ENCODE results near the gene CEP128.

Gene CEP128

GRCh38 chr14:80768646-80769045 is 172.9 kb downstream of the CEP128 start:
- DNase-seq, result no peak

- no peak for DNase-seq
These were observed 176.5 kb downstream of the CEP128 start for GRCh38 chr14:80764921-80765507.

GRCh38 chr14:80764496-80764895 is 177.0 kb downstream of the CEP128 start:
- no peak for DNase-seq

- DNase-seq, result no peak
These were observed 178.8 kb downstream of the CEP128 start for GRCh38 chr14:80762641-80763228.

GRCh38 chr14:80754696-80755095 is 186.8 kb downstream of the CEP128 start:
- no peak for DNase-seq

GRCh38 chr14:80751285-80751684 is 190.3 kb downstream of the CEP128 start:
- DNase-seq, result no peak

- DNase-seq, result no peak
These were observed 215.3 kb downstream of the CEP128 start for GRCh38 chr14:80726211-80726610.

- no peak for DNase-seq
These were observed 222.6 kb downstream of the CEP128 start for GRCh38 chr14:80718940-80719339.

GRCh38 chr14:80714474-80714873 is 227.1 kb downstream of the CEP128 start:
- no peak for DNase-seq

- DNase-seq, result no peak
These were observed 228.3 kb downstream of the CEP128 start for GRCh38 chr14:80713076-80713850.

GRCh38 chr14:80705241-80705980 is 236.1 kb downstream of the CEP128 start:
- DNase-seq, result no peak

GRCh38 chr14:80700601-80701000 is 240.9 kb downstream of the CEP128 start:
- DNase-seq, result no peak

GRCh38 chr14:80699861-80700260 is 241.7 kb downstream of the CEP128 start:
- no peak for DNase-seq

GRCh38 chr14:80698974-80699373 is 242.6 kb downstream of the CEP128 start:
- DNase-seq, result no peak

- no peak for DNase-seq
These were observed 245.7 kb downstream of the CEP128 start for GRCh38 chr14:80695869-80696268.

- no peak for DNase-seq
These were observed 248.6 kb downstream of the CEP128 start for GRCh38 chr14:80692903-80693302.

- DNase-seq, result no peak
These were observed 259.9 kb downstream of the CEP128 start for GRCh38 chr14:80681651-80682050.

- DNase-seq, result no peak
These were observed 262.3 kb downstream of the CEP128 start for GRCh38 chr14:80679273-80679672.

- DNase-seq, result no peak
These were observed 263.1 kb downstream of the CEP128 start for GRCh38 chr14:80678436-80678835.

GRCh38 chr14:80669426-80669825 is 272.1 kb downstream of the CEP128 start:
- DNase-seq, result no peak

- DNase-seq, result no peak
These were observed 277.0 kb downstream of the CEP128 start for GRCh38 chr14:80664576-80664975.

- no peak for DNase-seq
These were observed 278.0 kb downstream of the CEP128 start for GRCh38 chr14:80663541-80663940.

GRCh38 chr14:80659783-80660182 is 281.8 kb downstream of the CEP128 start:
- DNase-seq, result no peak

- no peak for DNase-seq
These were observed 282.8 kb downstream of the CEP128 start for GRCh38 chr14:80658733-80659132.
